GM23338 (cell line): ENCODE results near the gene FSHB. TPM values are rescaled to one million over a fixed set of nuclear protein-coding genes. Genes with fewer than 3 reads are reported as not detected.

Source experiments
- ATAC-seq: fragments of 200-7000 bp; cut with Tn5 transposase; 3 replicates; pipeline ENCODE4 v1.9.1; 2020
- DNase-seq: peaks from one replicate; pipeline ENCODE4 v3.0.0-alpha.2; 2015; ENCODE audit warnings: low spot score
- H2AFZ ChIP-seq: fragments of 200-600 bp; sonication (generic); 2 replicates; pipeline ENCODE4 v1.8.0; 2016; ENCODE audit warnings: antibody characterized with exemption, mild to moderate bottlenecking, moderate library complexity
- H3F3A ChIP-seq: fragments of 200-600 bp; sonication (generic); replicated peaks from 2 replicates; pipeline ENCODE4 v1.8.0; 2017; ENCODE audit warnings: antibody characterized with exemption, mixed run types, low read depth
- H3K27ac ChIP-seq: fragments of 200-600 bp; sonication (generic); 2 replicates; pipeline ENCODE4 v1.6.1; 2016; ENCODE audit warnings: low read depth
- H3K27me3 ChIP-seq: fragments of 200-600 bp; sonication (generic); 2 replicates; pipeline ENCODE4 v1.8.0; 2016; ENCODE audit warnings: mild to moderate bottlenecking, mixed run types, moderate library complexity; ENCODE audit not compliant: insufficient read depth
- H3K36me3 ChIP-seq: fragments of 200-600 bp; sonication (generic); 2 replicates; pipeline ENCODE4 v1.8.0; 2016; ENCODE audit warnings: mild to moderate bottlenecking; ENCODE audit not compliant: insufficient read depth
- H3K4me1 ChIP-seq: fragments of 200-600 bp; sonication (generic); 2 replicates; pipeline ENCODE4 v1.8.0; 2016; ENCODE audit warnings: mild to moderate bottlenecking, moderate library complexity; ENCODE audit not compliant: insufficient read depth
- H3K4me2 ChIP-seq: fragments of 200-600 bp; sonication (generic); 2 replicates; pipeline ENCODE4 v1.7.1; 2017; ENCODE audit warnings: mixed run types
- H3K4me3 ChIP-seq: fragments of 200-600 bp; sonication (generic); 2 replicates; pipeline ENCODE4 v1.6.1; 2016; ENCODE audit warnings: mixed run types
- H3K79me2 ChIP-seq: fragments of 200-600 bp; sonication (generic); replicated peaks from 2 replicates; pipeline ENCODE4 v1.8.0; 2017; ENCODE audit warnings: mild to moderate bottlenecking; ENCODE audit not compliant: insufficient read depth
- H3K9me2 ChIP-seq: fragments of 200-600 bp; sonication (generic); 2 replicates; pipeline ENCODE4 v1.8.0; 2017; ENCODE audit not compliant: insufficient read depth
- H4K20me1 ChIP-seq: fragments of 200-600 bp; sonication (generic); replicated peaks from 2 replicates; pipeline ENCODE4 v1.8.0; 2017; ENCODE audit warnings: mild to moderate bottlenecking; ENCODE audit not compliant: insufficient read depth
- H3K27ac Mint-ChIP-seq: 2 replicates; pipeline ENCODE4 v1.8.0; 2020; ENCODE audit warnings: inconsistent platforms, mild to moderate bottlenecking, moderate library complexity, mixed read lengths
- H3K27me3 Mint-ChIP-seq: 3 replicates; pipeline ENCODE4 v1.8.0; 2022; ENCODE audit warnings: low read depth, mild to moderate bottlenecking, moderate library complexity, mixed read lengths, inconsistent platforms; ENCODE audit not compliant: insufficient read depth, poor library complexity
- H3K36me3 Mint-ChIP-seq: 3 replicates; pipeline ENCODE4 v1.8.0; 2021; ENCODE audit warnings: low read depth, mild to moderate bottlenecking, inconsistent platforms, moderate library complexity, mixed read lengths
- H3K4me1 Mint-ChIP-seq: 3 replicates; pipeline ENCODE4 v1.8.0; 2020; ENCODE audit warnings: mild to moderate bottlenecking, inconsistent platforms, mixed read lengths
- H3K4me3 Mint-ChIP-seq: 3 replicates; pipeline ENCODE4 v1.8.0; 2021; ENCODE audit warnings: moderate library complexity, mild to moderate bottlenecking, inconsistent platforms, mixed read lengths
- H3K9me3 Mint-ChIP-seq: 3 replicates; pipeline ENCODE4 v1.8.0; 2020; ENCODE audit warnings: moderate library complexity, mild to moderate bottlenecking, inconsistent platforms, mixed read lengths
- EZH2phosphoT487 ChIP-seq: fragments of 200-600 bp; sonication (generic); IDR thresholded peaks from one replicate; pipeline ENCODE4 v1.8.1; 2018; ENCODE audit warnings: antibody characterized with exemption; ENCODE audit not compliant: unreplicated experiment
- JUNB ChIP-seq: IDR thresholded peaks from one replicate; pipeline ENCODE4 v1.6.1; 2016; ENCODE audit warnings: antibody characterized with exemption; ENCODE audit not compliant: unreplicated experiment
- STAT1 ChIP-seq: IDR thresholded peaks from one replicate; pipeline ENCODE4 v1.6.1; 2016; ENCODE audit warnings: antibody characterized with exemption; ENCODE audit not compliant: unreplicated experiment
- polyA plus RNA-seq: library from polyadenylated mRNA; unstranded; fragments of >200 nt; fragmentation: Nextera tagmentation; extraction: Ambion mirVana; gene quantifications from 2 replicates; pipeline ENCODE4 v1.2.1, GENCODE V29; 2016
- total RNA-seq: library from RNA; depleted of rRNA; stranded (reverse); fragments of >200 nt; shearing (Covaris generic); gene quantifications from 2 replicates; pipeline ENCODE4 v1.2.3, GENCODE V29; 2014
- TF ChIP-seq, protein P1 (sequence below), 2 experiments: fragments of 200-600 bp in 1 of 2; sonication (generic) in 1 of 2; conservative IDR thresholded peaks; 2 replicates each; pipeline versions ENCODE4 v1.5.1 to v1.6.1; 2016 to 2017; ENCODE audit warnings: antibody characterized with exemption in 2 of 2, low read depth in 2 of 2, mild to moderate bottlenecking in 2 of 2, moderate library complexity in 1 of 2
- TF ChIP-seq, protein P2 (sequence below): IDR thresholded peaks from one replicate; pipeline ENCODE4 v1.6.1; 2018; ENCODE audit warnings: antibody characterized with exemption; ENCODE audit not compliant: unreplicated experiment
- TF ChIP-seq, protein P3 (sequence below): fragments of 250-450 bp; sonication (Bioruptor Pico); IDR thresholded peaks from 2 replicates; pipeline ENCODE4 v1.5.0; 2020; ENCODE audit warnings: mild to moderate bottlenecking, moderate library complexity

The FSHB gene
- total and polyA plus RNA-seq, 2 experiments from 2014 or later = not detected

DNA sequence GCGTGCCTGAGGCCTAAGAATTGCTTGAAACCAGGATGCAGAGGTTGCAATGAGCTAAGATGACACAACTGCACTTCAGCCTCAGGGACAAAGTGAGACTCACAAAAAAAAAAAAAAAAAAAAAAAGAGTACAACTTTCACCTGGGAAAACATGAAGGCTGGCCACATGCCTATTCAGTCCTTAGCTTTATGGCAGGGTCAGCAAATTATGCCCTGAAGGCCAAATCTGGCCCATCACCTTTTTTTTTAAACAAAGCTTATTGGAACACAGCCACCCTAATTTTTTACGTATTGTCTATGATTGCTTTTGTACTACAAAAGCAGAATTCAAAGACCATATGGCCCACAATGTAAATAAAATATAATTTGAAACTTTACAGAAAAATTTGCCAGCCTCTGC is 8.2 kb downstream of the FSHB start:
- H3K4me2 ChIP-seq = no peak overlapping the region
- H3K4me3 ChIP-seq = no peak overlapping the region
- no peak for ATAC-seq
- H3K36me3 ChIP-seq = no peaks in the 10 kb centered on the region
- Mint-ChIP-seq H3K27me3 (no peaks in the 10 kb centered on the region), H3K27ac (no peak overlapping the region), H3K4me1 (no peaks in the 10 kb centered on the region), H3K36me3 (no peaks in the 10 kb centered on the region), H3K4me3 (no peak overlapping the region), H3K9me3 (no peaks in the 10 kb centered on the region)
- no peaks in the 10 kb centered on the region for H3K79me2 ChIP-seq
- TF ChIP-seq STAT1 = no peak
- TF ChIP-seq, protein P1, sequence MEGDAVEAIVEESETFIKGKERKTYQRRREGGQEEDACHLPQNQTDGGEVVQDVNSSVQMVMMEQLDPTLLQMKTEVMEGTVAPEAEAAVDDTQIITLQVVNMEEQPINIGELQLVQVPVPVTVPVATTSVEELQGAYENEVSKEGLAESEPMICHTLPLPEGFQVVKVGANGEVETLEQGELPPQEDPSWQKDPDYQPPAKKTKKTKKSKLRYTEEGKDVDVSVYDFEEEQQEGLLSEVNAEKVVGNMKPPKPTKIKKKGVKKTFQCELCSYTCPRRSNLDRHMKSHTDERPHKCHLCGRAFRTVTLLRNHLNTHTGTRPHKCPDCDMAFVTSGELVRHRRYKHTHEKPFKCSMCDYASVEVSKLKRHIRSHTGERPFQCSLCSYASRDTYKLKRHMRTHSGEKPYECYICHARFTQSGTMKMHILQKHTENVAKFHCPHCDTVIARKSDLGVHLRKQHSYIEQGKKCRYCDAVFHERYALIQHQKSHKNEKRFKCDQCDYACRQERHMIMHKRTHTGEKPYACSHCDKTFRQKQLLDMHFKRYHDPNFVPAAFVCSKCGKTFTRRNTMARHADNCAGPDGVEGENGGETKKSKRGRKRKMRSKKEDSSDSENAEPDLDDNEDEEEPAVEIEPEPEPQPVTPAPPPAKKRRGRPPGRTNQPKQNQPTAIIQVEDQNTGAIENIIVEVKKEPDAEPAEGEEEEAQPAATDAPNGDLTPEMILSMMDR (conservative IDR thresholded peaks at IDR 0.05; ENCODE audit: low read depth in 2 of 2) = no peak
- TF ChIP-seq, protein P2, sequence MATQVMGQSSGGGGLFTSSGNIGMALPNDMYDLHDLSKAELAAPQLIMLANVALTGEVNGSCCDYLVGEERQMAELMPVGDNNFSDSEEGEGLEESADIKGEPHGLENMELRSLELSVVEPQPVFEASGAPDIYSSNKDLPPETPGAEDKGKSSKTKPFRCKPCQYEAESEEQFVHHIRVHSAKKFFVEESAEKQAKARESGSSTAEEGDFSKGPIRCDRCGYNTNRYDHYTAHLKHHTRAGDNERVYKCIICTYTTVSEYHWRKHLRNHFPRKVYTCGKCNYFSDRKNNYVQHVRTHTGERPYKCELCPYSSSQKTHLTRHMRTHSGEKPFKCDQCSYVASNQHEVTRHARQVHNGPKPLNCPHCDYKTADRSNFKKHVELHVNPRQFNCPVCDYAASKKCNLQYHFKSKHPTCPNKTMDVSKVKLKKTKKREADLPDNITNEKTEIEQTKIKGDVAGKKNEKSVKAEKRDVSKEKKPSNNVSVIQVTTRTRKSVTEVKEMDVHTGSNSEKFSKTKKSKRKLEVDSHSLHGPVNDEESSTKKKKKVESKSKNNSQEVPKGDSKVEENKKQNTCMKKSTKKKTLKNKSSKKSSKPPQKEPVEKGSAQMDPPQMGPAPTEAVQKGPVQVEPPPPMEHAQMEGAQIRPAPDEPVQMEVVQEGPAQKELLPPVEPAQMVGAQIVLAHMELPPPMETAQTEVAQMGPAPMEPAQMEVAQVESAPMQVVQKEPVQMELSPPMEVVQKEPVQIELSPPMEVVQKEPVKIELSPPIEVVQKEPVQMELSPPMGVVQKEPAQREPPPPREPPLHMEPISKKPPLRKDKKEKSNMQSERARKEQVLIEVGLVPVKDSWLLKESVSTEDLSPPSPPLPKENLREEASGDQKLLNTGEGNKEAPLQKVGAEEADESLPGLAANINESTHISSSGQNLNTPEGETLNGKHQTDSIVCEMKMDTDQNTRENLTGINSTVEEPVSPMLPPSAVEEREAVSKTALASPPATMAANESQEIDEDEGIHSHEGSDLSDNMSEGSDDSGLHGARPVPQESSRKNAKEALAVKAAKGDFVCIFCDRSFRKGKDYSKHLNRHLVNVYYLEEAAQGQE = no peak
- no peak for DNase-seq
- no peaks in the 10 kb centered on the region for H3K9me2 ChIP-seq
- no peak overlapping the region for H2AFZ ChIP-seq
- no peaks in the 10 kb centered on the region for H3F3A ChIP-seq
- H3K27ac ChIP-seq = no peak overlapping the region
- no peaks in the 10 kb centered on the region for H3K27me3 ChIP-seq
- H3K4me1 ChIP-seq = no peaks in the 10 kb centered on the region
- H4K20me1 ChIP-seq = no peaks in the 10 kb centered on the region

DNA sequence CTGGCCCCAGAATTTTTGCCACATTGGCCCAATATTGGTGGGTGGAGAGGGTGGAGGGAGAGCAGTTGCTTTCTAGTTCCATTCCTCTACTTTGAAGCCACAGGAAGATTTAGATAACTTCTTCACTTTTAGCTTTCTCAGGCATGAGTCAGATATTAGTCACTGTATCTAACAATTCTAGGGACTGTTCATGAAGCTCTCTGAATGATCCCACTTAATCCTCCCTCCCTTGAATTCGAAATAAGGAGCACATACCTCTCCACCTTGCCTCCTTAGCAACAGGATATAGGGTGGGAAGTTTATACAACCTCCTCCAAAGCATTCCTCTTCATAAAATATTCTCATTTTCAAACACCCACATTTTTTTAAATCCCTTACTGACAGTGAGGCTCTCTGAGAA is 13.5 kb downstream of the FSHB start:
- H3K27me3 ChIP-seq = no peaks in the 10 kb centered on the region
- Mint-ChIP-seq H3K36me3 (no peaks in the 10 kb centered on the region), H3K9me3 (no peaks in the 10 kb centered on the region), H3K4me3 (no peak overlapping the region), H3K27ac (no peak overlapping the region), H3K4me1 (no peaks in the 10 kb centered on the region), H3K27me3 (no peaks in the 10 kb centered on the region)
- H3K4me2 ChIP-seq = no peak overlapping the region
- no peaks in the 10 kb centered on the region for H3K9me2 ChIP-seq
- TF ChIP-seq EZH2phosphoT487 = no peak
- H3K4me3 ChIP-seq = no peak overlapping the region
- no peak overlapping the region for H2AFZ ChIP-seq
- H3F3A ChIP-seq = no peaks in the 10 kb centered on the region
- H3K4me1 ChIP-seq = no peaks in the 10 kb centered on the region
- no peak for DNase-seq
- ATAC-seq = no peak
- no peaks in the 10 kb centered on the region for H3K79me2 ChIP-seq
- H4K20me1 ChIP-seq = no peaks in the 10 kb centered on the region
- no peak overlapping the region for H3K27ac ChIP-seq
- no peaks in the 10 kb centered on the region for H3K36me3 ChIP-seq

DNA sequence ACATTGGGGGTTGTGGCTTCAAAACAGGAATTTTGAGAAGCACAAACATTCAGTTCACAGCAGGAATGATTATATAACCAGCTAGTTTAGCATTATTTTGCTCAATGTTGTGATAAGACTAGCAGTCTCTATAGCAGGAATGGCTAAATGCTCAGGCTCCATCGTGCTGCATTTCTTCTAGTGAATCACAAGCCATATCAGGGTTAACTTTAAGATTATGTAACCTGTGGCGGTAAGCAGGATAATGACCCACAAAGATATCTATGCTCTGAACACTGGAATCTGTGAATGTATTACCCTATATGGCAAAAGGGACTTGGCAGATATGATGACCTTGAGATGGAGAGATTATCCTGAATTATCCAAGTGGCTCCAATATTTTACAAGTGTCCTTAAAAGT is 14.8 kb downstream of the FSHB start:
- H3K4me1 Mint-ChIP-seq = no peaks in the 10 kb centered on the region
- no peaks in the 10 kb centered on the region for H4K20me1 ChIP-seq
- H3K4me3 ChIP-seq = no peak overlapping the region
- no peak overlapping the region for H3K27ac ChIP-seq
- no peak overlapping the region for H2AFZ ChIP-seq
- H3K9me3 Mint-ChIP-seq = no peaks in the 10 kb centered on the region
- no peaks in the 10 kb centered on the region for H3F3A ChIP-seq
- no peak overlapping the region for H3K4me2 ChIP-seq
- no peaks in the 10 kb centered on the region for H3K79me2 ChIP-seq
- no peaks in the 10 kb centered on the region for H3K36me3 ChIP-seq
- H3K27me3 Mint-ChIP-seq = no peaks in the 10 kb centered on the region
- H3K36me3 Mint-ChIP-seq = no peaks in the 10 kb centered on the region
- no peaks in the 10 kb centered on the region for H3K4me1 ChIP-seq
- no peaks in the 10 kb centered on the region for H3K9me2 ChIP-seq
- no peak overlapping the region for H3K4me3 Mint-ChIP-seq
- no peak for DNase-seq
- no peaks in the 10 kb centered on the region for H3K27me3 ChIP-seq
- no peak for ATAC-seq
- no peak overlapping the region for H3K27ac Mint-ChIP-seq
- TF ChIP-seq, protein P3, sequence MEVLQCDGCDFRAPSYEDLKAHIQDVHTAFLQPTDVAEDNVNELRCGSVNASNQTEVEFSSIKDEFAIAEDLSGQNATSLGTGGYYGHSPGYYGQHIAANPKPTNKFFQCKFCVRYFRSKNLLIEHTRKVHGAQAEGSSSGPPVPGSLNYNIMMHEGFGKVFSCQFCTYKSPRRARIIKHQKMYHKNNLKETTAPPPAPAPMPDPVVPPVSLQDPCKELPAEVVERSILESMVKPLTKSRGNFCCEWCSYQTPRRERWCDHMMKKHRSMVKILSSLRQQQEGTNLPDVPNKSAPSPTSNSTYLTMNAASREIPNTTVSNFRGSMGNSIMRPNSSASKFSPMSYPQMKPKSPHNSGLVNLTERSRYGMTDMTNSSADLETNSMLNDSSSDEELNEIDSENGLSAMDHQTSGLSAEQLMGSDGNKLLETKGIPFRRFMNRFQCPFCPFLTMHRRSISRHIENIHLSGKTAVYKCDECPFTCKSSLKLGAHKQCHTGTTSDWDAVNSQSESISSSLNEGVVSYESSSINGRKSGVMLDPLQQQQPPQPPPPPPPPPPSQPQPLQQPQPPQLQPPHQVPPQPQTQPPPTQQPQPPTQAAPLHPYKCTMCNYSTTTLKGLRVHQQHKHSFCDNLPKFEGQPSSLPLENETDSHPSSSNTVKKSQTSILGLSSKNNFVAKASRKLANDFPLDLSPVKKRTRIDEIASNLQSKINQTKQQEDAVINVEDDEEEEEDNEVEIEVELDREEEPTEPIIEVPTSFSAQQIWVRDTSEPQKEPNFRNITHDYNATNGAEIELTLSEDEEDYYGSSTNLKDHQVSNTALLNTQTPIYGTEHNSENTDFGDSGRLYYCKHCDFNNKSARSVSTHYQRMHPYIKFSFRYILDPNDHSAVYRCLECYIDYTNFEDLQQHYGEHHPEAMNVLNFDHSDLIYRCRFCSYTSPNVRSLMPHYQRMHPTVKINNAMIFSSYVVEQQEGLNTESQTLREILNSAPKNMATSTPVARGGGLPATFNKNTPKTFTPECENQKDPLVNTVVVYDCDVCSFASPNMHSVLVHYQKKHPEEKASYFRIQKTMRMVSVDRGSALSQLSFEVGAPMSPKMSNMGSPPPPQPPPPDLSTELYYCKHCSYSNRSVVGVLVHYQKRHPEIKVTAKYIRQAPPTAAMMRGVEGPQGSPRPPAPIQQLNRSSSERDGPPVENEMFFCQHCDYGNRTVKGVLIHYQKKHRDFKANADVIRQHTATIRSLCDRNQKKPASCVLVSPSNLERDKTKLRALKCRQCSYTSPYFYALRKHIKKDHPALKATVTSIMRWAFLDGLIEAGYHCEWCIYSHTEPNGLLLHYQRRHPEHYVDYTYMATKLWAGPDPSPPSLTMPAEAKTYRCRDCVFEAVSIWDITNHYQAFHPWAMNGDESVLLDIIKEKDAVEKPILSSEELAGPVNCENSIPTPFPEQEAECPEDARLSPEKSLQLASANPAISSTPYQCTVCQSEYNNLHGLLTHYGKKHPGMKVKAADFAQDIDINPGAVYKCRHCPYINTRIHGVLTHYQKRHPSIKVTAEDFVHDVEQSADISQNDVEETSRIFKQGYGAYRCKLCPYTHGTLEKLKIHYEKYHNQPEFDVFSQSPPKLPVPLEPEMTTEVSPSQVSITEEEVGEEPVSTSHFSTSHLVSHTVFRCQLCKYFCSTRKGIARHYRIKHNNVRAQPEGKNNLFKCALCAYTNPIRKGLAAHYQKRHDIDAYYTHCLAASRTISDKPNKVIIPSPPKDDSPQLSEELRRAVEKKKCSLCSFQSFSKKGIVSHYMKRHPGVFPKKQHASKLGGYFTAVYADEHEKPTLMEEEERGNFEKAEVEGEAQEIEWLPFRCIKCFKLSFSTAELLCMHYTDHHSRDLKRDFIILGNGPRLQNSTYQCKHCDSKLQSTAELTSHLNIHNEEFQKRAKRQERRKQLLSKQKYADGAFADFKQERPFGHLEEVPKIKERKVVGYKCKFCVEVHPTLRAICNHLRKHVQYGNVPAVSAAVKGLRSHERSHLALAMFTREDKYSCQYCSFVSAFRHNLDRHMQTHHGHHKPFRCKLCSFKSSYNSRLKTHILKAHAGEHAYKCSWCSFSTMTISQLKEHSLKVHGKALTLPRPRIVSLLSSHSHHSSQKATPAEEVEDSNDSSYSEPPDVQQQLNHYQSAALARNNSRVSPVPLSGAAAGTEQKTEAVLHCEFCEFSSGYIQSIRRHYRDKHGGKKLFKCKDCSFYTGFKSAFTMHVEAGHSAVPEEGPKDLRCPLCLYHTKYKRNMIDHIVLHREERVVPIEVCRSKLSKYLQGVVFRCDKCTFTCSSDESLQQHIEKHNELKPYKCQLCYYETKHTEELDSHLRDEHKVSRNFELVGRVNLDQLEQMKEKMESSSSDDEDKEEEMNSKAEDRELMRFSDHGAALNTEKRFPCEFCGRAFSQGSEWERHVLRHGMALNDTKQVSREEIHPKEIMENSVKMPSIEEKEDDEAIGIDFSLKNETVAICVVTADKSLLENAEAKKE (CRISPR knock-in tag) = no peak
- TF ChIP-seq JUNB = no peak
